HG03175 (cell line): ENCODE data around the gene ARPC2.
"Not testable (repeated sequence)": the region's sequence is repeated elsewhere in the genome, so short reads cannot be mapped to it uniquely, and the experiment has no call there.

Experiments used
- ATAC-seq: cut with Tn5 transposase; IDR thresholded peaks from one replicate; pipeline ENCODE4 v1.9.1; 2021; ENCODE audit warnings: mild to moderate bottlenecking, moderate library complexity; ENCODE audit not compliant: unreplicated experiment

ARPC2 gene

DNA sequence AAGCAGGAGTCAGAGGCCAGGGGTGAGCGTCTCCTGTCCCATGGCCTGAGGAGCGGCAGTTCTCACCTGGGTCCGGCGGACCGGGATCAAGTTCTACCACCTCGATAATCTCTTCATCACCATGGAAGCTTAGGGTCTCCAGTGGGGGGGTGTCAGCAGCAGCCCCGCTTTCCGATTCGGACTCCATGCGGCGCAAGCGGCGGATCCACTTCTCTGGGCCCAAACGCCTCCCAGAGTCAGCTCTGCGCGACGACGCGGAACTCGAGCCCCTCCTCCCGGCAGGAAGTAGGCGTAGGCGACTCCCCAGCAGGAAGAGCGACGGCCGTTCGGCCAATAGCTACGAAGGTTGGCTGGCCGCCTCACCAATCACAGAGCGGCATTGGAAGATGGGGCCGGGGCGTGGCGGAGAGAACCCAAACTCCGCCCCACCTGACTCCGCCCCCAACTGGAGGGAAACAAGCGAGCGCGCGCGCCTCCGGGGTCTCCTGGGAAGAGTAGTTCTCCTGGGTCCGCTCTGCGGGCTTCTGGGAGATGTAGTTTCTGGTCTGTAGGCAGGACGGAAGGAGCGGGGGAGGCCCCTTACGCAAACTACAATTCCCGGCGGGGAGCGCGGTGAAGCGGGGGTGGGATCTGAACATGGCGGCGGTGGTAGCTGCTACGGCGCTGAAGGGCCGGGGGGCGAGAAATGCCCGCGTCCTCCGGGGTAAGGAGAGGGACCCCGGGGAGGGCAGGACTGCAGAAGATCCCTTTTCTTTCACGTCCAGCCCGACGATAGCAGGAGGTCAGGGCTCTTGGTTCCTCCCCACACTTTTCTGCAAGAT, 53.1 kb downstream of the ARPC2 start, which contains the start of the genes AAMP and PNKD:
Gene AAMP, minus strand, starts transcription at position 238 of the 821 bp plus-strand sequence. Its CDS starts 51 bp downstream, at position 187.
Gene PNKD, plus strand, starts transcription at position 620 of the 821 bp plus-strand sequence. Its CDS starts 17 bp downstream, at position 637.
- peak; percentile 91 for ATAC-seq

DNA sequence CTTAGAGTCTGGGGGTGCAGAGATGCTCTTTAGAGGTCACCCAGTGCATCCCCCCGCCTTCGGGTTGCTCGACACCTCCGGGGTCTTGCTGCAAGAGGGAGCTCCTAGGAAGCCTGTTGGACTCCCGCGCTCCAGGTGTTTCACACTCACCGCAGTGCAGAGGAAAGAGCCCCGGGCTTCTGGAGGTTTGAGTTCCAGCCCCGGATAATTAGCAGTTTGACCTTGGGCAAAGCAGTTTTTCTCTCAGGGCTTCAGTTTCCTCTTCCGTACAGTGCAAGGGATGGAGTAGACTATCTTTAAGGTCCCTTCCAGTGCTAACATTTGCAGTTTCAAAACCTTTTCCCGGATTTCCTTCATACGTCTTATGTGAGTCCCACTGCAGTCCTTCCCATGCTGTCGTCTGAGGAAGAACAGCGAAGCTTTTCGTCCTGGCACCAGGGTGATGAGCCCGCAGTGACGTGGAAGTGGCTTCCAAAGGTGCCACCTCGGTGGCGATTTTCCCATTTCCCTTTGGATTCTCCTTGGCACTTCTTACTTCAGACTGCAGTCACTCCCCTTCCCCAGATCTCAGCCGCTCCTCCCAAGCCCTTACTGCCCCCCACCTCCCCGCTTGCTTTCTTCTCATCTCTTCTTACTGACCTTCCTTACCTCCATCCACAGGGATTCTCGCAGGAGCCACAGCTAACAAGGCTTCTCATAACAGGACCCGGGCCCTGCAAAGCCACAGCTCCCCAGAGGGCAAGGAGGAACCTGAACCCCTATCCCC, 53.9 kb downstream of the ARPC2 start:
- no peak for ATAC-seq

DNA sequence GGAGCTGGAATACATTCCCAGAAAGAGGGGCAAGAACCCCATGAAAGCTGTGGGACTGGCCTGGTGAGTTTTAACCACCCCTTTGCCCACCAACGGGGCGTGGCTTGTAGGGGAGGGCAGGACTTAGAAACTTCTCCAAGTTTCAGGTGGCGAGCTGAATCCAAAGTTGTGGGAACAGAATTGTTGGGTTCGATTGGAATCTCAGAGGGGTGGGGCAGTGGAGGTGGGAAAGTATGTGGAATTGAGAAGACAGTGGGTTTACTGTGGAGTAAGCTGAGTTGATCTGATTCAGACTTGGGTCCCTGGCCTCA, 54.5 kb downstream of the ARPC2 start:
- no peak for ATAC-seq

GRCh38 chr2:218271865-218272530, 55.0 kb downstream of the ARPC2 start:
- no peak for ATAC-seq

DNA sequence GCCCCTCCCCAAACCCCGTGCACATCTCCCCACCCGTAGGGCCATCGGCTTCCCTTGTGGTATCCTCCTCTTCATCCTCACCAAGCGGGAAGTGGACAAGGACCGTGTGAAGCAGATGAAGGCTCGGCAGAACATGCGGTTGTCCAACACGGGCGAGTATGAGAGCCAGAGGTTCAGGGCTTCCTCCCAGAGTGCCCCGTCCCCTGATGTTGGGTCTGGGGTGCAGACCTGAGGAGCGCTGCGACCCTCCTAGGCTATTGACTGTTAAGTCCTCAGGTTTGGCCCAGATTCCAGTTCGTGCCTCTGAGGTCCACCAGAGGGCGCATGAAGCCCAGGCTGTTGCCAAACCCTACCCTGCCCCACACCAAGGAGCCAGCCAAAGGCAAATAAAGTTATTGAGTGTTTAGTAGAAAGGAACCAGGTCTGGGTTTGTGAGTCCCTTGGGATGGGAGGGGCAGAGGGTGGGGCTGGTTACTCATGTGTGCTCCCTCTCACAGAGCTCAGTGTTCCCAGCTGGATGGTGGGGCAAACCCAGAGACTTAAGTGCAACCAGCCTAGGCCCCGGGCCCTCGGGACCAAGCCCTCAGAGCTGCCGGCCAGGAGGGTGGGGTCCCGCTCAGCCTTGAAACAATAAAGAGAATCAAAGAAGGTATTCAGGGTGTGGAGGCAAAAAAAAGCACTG, 55.7 kb downstream of the ARPC2 start:
- peak; percentile 20 for ATAC-seq

GRCh38 chr2:218273214-218273907, 56.4 kb downstream of the ARPC2 start:
- ATAC-seq, result not testable (repeated sequence)

DNA sequence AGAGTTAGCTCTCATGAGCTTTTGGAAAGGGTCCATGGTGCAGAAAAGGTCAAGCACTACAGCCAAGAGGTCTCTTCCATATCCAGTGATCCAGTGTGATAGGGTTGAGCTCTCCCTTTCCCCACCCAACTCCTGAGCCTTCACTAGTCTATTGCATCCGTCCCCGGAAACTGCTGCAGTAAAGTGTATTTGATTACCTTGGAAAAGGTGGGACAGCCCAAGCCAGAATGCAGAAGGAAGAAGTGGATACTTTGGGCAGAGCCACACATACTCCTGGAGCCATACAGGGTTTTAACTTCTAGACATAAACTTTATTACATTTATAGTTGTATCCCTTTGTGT, 56.9 kb downstream of the ARPC2 start:
- ATAC-seq, result no peak

- ATAC-seq, result no peak
Measured at GRCh38 chr2:218274586-218274985, 57.6 kb downstream of the ARPC2 start.

DNA sequence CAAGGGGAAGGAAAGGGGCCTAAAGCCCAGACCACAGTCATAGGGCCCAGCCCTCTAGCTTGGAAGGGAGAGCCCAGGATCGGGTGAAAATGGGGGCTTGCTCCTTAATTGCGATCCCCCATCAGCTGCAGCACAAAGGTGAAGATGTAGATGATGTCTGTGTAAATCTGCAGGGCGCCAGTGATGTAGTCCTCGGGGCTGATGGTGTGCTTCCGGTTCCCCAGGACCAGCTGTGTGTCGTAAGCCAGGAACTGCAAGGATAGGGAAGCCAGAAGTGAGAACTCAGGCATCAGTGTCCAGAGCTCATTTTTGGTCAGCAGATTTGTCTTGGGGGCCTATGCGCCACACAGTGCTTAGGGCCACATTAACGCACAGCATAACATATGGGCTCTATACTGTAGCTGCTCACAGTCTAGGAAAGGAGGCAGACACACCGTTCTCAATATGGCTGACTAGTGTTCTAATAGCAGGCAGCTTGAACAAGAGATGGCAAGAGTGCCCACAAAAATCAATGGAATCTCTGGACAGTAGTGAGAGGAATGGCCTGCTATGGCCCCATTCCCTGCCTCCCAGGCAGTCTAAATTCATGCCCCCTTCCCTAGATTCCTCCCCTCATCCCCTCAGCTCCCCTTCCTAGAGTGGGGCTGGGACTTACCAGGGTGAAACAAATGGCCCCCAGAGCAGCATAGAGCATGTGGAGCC, 58.5 kb downstream of the ARPC2 start:
- no peak for ATAC-seq

- no peak for ATAC-seq
Measured at GRCh38 chr2:218276986-218277755, 60.2 kb downstream of the ARPC2 start.

- no peak for ATAC-seq
Measured at GRCh38 chr2:218277921-218278320, 60.9 kb downstream of the ARPC2 start.

GRCh38 chr2:218278531-218279360, 61.8 kb downstream of the ARPC2 start:
- no peak for ATAC-seq

GRCh38 chr2:218280260-218280870, 63.4 kb downstream of the ARPC2 start:
- no peak for ATAC-seq

DNA sequence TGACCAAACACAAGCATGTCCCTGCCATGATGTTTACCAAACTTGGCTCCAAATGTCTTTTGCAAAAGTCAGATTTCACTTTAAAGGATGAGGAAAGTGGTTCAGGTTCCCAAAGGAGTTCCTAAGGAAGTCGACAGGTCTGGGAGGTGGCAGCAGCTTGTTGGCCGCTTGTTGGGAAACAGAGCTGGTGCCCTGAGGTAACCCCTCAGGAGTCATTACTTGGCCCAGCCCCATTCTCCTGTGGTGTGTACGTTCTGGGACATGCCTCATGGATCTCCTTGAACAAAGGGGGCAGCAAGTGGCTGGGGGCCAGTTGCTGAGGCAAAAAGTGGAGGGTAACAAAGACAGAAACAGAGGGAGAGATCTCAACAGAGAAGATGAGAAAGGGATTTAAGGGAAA, 64.5 kb downstream of the ARPC2 start:
- no peak for ATAC-seq

DNA sequence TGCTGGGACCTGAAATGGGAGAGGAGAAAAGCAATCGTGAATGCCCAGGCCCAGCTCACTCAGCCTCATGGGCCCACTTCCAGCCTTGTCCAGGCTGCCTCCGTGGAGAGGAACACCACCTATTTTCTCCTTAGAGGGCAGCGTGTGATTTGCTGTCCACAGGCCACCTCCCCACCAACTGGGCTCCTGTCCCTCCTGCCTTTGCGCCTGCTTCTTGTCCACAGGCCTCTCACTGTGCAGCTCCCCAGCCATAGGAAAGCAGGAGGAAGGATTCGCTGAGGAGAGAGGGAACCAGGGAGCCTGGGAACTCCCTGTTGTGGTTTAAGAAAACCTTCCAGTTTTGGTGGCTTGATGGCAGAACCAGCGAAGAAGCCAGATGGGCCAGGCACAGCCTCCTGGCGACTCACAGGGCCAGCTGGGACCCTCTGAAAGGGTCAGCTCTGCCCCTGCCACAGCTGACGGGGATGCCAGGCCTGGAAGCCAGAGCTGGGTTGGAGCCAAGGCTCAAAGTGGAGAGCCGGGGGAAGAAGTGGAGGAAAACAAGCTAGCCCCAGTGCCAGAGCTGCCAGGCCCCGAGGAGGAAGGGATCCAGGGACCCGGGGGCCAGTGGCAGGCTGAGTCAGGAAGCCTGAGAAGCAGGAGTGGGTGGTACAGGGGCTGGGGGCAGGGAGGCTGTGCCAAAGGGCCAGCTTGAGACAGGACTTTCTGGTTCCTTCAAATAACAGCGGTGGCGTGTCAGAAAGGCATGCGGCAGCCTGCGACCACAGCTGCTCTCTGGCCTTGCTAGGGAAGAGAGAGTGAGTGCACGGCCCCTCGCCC, 65.4 kb downstream of the ARPC2 start:
- no peak for ATAC-seq

DNA sequence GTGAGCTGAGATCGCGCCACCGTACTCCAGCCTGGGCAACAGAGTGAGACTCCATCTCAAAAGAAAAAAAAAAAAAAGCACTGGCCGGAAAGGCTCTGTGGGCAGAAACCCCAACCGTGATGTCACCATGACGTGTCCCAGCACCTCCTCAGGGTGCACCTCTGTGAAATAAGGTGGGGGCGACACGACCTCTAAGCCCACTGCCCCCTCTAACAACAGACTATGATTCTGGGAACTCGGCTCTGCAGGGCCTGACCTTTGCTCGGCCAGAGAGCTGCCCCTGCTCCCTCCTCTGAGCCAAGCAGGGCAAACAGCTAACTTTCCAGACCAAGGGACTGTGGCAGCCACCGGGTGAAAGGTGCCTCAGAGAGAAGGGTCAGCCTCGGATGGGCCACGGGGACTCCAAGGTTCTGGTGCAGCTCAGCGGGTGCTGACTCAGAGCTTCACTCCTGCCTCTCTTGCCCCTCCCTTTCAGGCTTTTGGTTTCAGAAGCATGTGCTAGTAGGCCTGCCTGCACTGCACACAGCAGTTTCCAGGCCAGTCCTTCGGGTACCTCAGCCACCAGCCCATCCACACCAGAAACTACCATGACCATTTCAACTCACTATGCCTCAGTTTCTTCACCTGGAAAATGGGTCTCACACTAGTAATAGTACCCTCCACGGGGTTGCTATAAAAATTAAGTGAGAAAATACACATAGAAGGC, 67.3 kb downstream of the ARPC2 start:
- peak; percentile 58 for ATAC-seq
